Breast epithelium (tissue), 4 donors: ENCODE results near the gene COL6A6. TPM values are rescaled to one million over a fixed set of nuclear protein-coding genes. Genes with fewer than 3 reads are reported as not detected.

Experiments
- DNase-seq, 2 donors: peaks; one replicate each; pipeline ENCODE4 v3.0.0-alpha.2; 2019; ENCODE audit warnings: low spot score in 2 of 2
- H3K27ac ChIP-seq, 2 donors: fragments of 200-600 bp; sonication (generic) in 1 of 2; one replicate each; pipeline ENCODE4 v1.5.1; 2016 to 2019; ENCODE audit warnings: mild to moderate bottlenecking in 1 of 2
- H3K27me3 ChIP-seq, 2 donors: fragments of 200-600 bp; sonication (generic) in 1 of 2; one replicate each; pipeline versions ENCODE4 v1.5.1 to v1.6.0; 2017 to 2019; ENCODE audit warnings: control low read depth in 1 of 2, mild to moderate bottlenecking in 1 of 2
- H3K36me3 ChIP-seq: fragments of 200-600 bp; one replicate; pipeline ENCODE4 v1.5.1; 2019
- H3K4me1 ChIP-seq, 2 donors: fragments of 200-600 bp; sonication (generic); one replicate each; pipeline ENCODE4 v1.5.1; 2016 to 2019; ENCODE audit warnings: control low read depth in 1 of 2
- H3K4me3 ChIP-seq, 3 donors: fragments of 200-600 bp; sonication (generic); 1 replicate in 2 of 3; 2 replicates in 1 of 3; pipeline ENCODE4 v1.5.1; 2016 to 2019; ENCODE audit warnings: mild to moderate bottlenecking in 3 of 3, moderate library complexity in 2 of 3
- H3K9me3 ChIP-seq, 2 donors: fragments of 200-600 bp; sonication (generic) in 1 of 2; one replicate each; pipeline ENCODE4 v1.5.1; 2016 to 2019; ENCODE audit warnings: control low read depth in 1 of 2
- CTCF ChIP-seq, 3 donors: fragments of 450-650 bp; IDR thresholded peaks; one replicate each; pipeline ENCODE4 v1.5.1; 2016 to 2017; ENCODE audit warnings: antibody characterized with exemption in 3 of 3, mild to moderate bottlenecking in 3 of 3, moderate library complexity in 3 of 3
- POLR2A ChIP-seq: fragments of 450-650 bp; IDR thresholded peaks from one replicate; pipeline ENCODE4 v1.6.1; 2016; ENCODE audit warnings: antibody characterized with exemption, mild to moderate bottlenecking, moderate library complexity
- POLR2AphosphoS5 ChIP-seq, 3 donors: sonication (generic); formaldehyde crosslinking; IDR thresholded peaks; one replicate each; pipeline ENCODE4 v1.6.1; 2017; ENCODE audit warnings: antibody characterized with exemption in 3 of 3
- intact Hi-C: fragments of 100-400 bp; cut with DNase I; formaldehyde crosslinking; loops from one replicate; pipeline ENCODE4 v1.15.1; 2023; ENCODE audit warnings: low total_unique reads
- total RNA-seq, 3 donors: library from RNA; depleted of rRNA; stranded (reverse); fragments of >200 nt; gene quantifications; one replicate each; pipeline ENCODE4 v1.1.0, GENCODE V29; 2016

COL6A6 gene
- total RNA-seq, 3 donors from 2014 or later: 0.32 to 1.6 (median 0.98) TPM

GRCh38 chr3:130480736-130481135 is 36.2 kb upstream of the COL6A6 start:
- no peak overlapping the region for H3K27ac ChIP-seq
- no peaks in the 10 kb centered on the region for H3K36me3 ChIP-seq
- no peak overlapping the region for H3K4me3 ChIP-seq
- no peaks in the 10 kb centered on the region for H3K27me3 ChIP-seq
- H3K4me1 ChIP-seq: no peaks in the 10 kb centered on the region
- intact Hi-C loops: no loop called here
- no peak for DNase-seq
- TF ChIP-seq POLR2A (no peak), POLR2AphosphoS5 (IDR thresholded peaks at IDR 0.05) (no peak), CTCF (IDR thresholded peaks at IDR 0.05) (no peak)
- H3K9me3 ChIP-seq: no peaks in the 10 kb centered on the region

- H3K27ac ChIP-seq: no peak overlapping the region
- no peaks in the 10 kb centered on the region for H3K9me3 ChIP-seq
- DNase-seq: no peak
- H3K36me3 ChIP-seq: no peaks in the 10 kb centered on the region
- TF ChIP-seq CTCF (IDR thresholded peaks at IDR 0.05) (no peak), POLR2AphosphoS5 (IDR thresholded peaks at IDR 0.05) (no peak)
- no peaks in the 10 kb centered on the region for H3K4me1 ChIP-seq
- no peaks in the 10 kb centered on the region for H3K27me3 ChIP-seq
- intact Hi-C loops: no loop called here
- no peak overlapping the region for H3K4me3 ChIP-seq
Observed at GRCh38 chr3:130488288-130488687, 28.7 kb upstream of the COL6A6 start.

GRCh38 chr3:130488769-130489450 is 28.1 kb upstream of the COL6A6 start:
- Histone ChIP-seq H3K27ac (no peak overlapping the region), H3K27me3 (no peaks in the 10 kb centered on the region), H3K9me3 (no peaks in the 10 kb centered on the region), H3K4me1 (no peaks in the 10 kb centered on the region), H3K4me3 (no peak overlapping the region), H3K36me3 (no peaks in the 10 kb centered on the region)
- no peak for DNase-seq
- TF ChIP-seq POLR2AphosphoS5 (IDR thresholded peaks at IDR 0.05) (no peak), POLR2A (no peak), CTCF (IDR thresholded peaks at IDR 0.05) (no peak)
- intact Hi-C loops: no loop called here

- intact Hi-C loops: no loop called here
- Histone ChIP-seq H3K36me3 (no peaks in the 10 kb centered on the region), H3K27me3 (no peaks in the 10 kb centered on the region), H3K27ac (peak overlapping the region in 1 of 2 donors; percentile 8), H3K4me3 (no peak overlapping the region), H3K9me3 (no peaks in the 10 kb centered on the region), H3K4me1 (no peaks in the 10 kb centered on the region)
- TF ChIP-seq POLR2A: no peak
- no peak for TF ChIP-seq POLR2AphosphoS5 (IDR thresholded peaks at IDR 0.05)
- no peak for TF ChIP-seq CTCF (IDR thresholded peaks at IDR 0.05)
- no peak for DNase-seq
Observed at GRCh38 chr3:130490241-130490640, 26.7 kb upstream of the COL6A6 start.

- Histone ChIP-seq H3K4me3 (no peak overlapping the region), H3K9me3 (no peaks in the 10 kb centered on the region), H3K36me3 (no peaks in the 10 kb centered on the region), H3K27ac (no peak overlapping the region), H3K4me1 (no peaks in the 10 kb centered on the region), H3K27me3 (no peaks in the 10 kb centered on the region)
- TF ChIP-seq POLR2A: no peak
- no peak for TF ChIP-seq CTCF (IDR thresholded peaks at IDR 0.05)
- TF ChIP-seq POLR2AphosphoS5 (IDR thresholded peaks at IDR 0.05): no peak
- intact Hi-C loops: no loop called here
- no peak for DNase-seq
Observed at GRCh38 chr3:130491431-130491830, 25.5 kb upstream of the COL6A6 start.
